ENCODE data around the gene SLC22A31.

DNA sequence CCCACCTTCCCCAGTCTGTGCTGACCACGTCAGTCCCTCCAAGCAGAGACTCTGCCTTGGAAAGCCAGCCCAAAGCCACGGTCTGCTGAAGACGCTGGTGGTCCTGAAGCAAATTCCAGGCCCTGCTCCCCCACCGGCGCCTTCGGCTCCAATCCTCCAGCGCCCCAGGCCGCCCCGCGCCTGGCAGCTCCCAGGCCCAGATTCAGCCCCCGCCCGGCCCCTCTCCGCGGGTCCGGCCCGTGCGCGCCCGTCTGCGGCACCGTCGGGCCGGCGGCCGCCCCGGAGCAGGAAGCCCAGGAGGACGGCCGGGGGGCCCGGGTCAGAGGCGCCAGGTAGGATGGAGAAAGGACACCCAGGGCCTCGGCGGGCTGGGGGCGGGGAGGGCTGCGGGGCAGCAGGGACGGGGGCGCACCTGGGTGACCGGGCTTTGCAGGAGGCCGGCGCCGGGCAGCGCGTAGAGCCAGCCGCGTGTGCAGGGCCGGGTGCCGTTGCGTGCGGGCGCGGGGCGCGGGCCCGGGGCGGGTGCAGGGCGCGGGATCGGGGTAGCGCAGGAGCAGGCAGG is 594 bp upstream of the SLC22A31 start:
- TF ChIP-seq, protein P1, sequence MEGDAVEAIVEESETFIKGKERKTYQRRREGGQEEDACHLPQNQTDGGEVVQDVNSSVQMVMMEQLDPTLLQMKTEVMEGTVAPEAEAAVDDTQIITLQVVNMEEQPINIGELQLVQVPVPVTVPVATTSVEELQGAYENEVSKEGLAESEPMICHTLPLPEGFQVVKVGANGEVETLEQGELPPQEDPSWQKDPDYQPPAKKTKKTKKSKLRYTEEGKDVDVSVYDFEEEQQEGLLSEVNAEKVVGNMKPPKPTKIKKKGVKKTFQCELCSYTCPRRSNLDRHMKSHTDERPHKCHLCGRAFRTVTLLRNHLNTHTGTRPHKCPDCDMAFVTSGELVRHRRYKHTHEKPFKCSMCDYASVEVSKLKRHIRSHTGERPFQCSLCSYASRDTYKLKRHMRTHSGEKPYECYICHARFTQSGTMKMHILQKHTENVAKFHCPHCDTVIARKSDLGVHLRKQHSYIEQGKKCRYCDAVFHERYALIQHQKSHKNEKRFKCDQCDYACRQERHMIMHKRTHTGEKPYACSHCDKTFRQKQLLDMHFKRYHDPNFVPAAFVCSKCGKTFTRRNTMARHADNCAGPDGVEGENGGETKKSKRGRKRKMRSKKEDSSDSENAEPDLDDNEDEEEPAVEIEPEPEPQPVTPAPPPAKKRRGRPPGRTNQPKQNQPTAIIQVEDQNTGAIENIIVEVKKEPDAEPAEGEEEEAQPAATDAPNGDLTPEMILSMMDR (conservative IDR thresholded peaks at IDR 0.05; ENCODE audit: low read depth in 2 of 2): no peak
- TF ChIP-seq EZH2phosphoT487 (IDR thresholded peaks at IDR 0.05; ENCODE audit: unreplicated experiment) (no peak), POLR2AphosphoS5 (IDR thresholded peaks at IDR 0.05; ENCODE audit: low read depth) (no peak), EZH2 (IDR thresholded peaks at IDR 0.05; ENCODE audit: low read depth, unreplicated experiment) (peak; percentile 44), CREB1 (CRISPR knock-in tag; IDR thresholded peaks at IDR 0.05; ENCODE audit: low read depth) (no peak), NANOG (IDR thresholded peaks at IDR 0.05; ENCODE audit: borderline replicate concordance) (no peak), JUNB (IDR thresholded peaks at IDR 0.05; ENCODE audit: unreplicated experiment) (no peak), STAT1 (IDR thresholded peaks at IDR 0.05; ENCODE audit: unreplicated experiment) (no peak), ZNF114 (CRISPR knock-in tag; IDR thresholded peaks at IDR 0.05) (no peak), ZNF331 (CRISPR knock-in tag; IDR thresholded peaks at IDR 0.05; ENCODE audit: low read depth) (no peak)
- TF ChIP-seq, protein P2, sequence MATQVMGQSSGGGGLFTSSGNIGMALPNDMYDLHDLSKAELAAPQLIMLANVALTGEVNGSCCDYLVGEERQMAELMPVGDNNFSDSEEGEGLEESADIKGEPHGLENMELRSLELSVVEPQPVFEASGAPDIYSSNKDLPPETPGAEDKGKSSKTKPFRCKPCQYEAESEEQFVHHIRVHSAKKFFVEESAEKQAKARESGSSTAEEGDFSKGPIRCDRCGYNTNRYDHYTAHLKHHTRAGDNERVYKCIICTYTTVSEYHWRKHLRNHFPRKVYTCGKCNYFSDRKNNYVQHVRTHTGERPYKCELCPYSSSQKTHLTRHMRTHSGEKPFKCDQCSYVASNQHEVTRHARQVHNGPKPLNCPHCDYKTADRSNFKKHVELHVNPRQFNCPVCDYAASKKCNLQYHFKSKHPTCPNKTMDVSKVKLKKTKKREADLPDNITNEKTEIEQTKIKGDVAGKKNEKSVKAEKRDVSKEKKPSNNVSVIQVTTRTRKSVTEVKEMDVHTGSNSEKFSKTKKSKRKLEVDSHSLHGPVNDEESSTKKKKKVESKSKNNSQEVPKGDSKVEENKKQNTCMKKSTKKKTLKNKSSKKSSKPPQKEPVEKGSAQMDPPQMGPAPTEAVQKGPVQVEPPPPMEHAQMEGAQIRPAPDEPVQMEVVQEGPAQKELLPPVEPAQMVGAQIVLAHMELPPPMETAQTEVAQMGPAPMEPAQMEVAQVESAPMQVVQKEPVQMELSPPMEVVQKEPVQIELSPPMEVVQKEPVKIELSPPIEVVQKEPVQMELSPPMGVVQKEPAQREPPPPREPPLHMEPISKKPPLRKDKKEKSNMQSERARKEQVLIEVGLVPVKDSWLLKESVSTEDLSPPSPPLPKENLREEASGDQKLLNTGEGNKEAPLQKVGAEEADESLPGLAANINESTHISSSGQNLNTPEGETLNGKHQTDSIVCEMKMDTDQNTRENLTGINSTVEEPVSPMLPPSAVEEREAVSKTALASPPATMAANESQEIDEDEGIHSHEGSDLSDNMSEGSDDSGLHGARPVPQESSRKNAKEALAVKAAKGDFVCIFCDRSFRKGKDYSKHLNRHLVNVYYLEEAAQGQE (IDR thresholded peaks at IDR 0.05; ENCODE audit: unreplicated experiment): no peak
- TF ChIP-seq, protein P3, sequence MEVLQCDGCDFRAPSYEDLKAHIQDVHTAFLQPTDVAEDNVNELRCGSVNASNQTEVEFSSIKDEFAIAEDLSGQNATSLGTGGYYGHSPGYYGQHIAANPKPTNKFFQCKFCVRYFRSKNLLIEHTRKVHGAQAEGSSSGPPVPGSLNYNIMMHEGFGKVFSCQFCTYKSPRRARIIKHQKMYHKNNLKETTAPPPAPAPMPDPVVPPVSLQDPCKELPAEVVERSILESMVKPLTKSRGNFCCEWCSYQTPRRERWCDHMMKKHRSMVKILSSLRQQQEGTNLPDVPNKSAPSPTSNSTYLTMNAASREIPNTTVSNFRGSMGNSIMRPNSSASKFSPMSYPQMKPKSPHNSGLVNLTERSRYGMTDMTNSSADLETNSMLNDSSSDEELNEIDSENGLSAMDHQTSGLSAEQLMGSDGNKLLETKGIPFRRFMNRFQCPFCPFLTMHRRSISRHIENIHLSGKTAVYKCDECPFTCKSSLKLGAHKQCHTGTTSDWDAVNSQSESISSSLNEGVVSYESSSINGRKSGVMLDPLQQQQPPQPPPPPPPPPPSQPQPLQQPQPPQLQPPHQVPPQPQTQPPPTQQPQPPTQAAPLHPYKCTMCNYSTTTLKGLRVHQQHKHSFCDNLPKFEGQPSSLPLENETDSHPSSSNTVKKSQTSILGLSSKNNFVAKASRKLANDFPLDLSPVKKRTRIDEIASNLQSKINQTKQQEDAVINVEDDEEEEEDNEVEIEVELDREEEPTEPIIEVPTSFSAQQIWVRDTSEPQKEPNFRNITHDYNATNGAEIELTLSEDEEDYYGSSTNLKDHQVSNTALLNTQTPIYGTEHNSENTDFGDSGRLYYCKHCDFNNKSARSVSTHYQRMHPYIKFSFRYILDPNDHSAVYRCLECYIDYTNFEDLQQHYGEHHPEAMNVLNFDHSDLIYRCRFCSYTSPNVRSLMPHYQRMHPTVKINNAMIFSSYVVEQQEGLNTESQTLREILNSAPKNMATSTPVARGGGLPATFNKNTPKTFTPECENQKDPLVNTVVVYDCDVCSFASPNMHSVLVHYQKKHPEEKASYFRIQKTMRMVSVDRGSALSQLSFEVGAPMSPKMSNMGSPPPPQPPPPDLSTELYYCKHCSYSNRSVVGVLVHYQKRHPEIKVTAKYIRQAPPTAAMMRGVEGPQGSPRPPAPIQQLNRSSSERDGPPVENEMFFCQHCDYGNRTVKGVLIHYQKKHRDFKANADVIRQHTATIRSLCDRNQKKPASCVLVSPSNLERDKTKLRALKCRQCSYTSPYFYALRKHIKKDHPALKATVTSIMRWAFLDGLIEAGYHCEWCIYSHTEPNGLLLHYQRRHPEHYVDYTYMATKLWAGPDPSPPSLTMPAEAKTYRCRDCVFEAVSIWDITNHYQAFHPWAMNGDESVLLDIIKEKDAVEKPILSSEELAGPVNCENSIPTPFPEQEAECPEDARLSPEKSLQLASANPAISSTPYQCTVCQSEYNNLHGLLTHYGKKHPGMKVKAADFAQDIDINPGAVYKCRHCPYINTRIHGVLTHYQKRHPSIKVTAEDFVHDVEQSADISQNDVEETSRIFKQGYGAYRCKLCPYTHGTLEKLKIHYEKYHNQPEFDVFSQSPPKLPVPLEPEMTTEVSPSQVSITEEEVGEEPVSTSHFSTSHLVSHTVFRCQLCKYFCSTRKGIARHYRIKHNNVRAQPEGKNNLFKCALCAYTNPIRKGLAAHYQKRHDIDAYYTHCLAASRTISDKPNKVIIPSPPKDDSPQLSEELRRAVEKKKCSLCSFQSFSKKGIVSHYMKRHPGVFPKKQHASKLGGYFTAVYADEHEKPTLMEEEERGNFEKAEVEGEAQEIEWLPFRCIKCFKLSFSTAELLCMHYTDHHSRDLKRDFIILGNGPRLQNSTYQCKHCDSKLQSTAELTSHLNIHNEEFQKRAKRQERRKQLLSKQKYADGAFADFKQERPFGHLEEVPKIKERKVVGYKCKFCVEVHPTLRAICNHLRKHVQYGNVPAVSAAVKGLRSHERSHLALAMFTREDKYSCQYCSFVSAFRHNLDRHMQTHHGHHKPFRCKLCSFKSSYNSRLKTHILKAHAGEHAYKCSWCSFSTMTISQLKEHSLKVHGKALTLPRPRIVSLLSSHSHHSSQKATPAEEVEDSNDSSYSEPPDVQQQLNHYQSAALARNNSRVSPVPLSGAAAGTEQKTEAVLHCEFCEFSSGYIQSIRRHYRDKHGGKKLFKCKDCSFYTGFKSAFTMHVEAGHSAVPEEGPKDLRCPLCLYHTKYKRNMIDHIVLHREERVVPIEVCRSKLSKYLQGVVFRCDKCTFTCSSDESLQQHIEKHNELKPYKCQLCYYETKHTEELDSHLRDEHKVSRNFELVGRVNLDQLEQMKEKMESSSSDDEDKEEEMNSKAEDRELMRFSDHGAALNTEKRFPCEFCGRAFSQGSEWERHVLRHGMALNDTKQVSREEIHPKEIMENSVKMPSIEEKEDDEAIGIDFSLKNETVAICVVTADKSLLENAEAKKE (CRISPR knock-in tag; IDR thresholded peaks at IDR 0.05): no peak
- TF ChIP-seq, protein P4, sequence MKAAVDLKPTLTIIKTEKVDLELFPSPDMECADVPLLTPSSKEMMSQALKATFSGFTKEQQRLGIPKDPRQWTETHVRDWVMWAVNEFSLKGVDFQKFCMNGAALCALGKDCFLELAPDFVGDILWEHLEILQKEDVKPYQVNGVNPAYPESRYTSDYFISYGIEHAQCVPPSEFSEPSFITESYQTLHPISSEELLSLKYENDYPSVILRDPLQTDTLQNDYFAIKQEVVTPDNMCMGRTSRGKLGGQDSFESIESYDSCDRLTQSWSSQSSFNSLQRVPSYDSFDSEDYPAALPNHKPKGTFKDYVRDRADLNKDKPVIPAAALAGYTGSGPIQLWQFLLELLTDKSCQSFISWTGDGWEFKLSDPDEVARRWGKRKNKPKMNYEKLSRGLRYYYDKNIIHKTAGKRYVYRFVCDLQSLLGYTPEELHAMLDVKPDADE (IDR thresholded peaks at IDR 0.05): no peak

Measured in GM23338 (cell line).